Skeletal muscle satellite cell (primary cell): ENCODE results near the gene HS3ST4. TPM values are rescaled to one million over a fixed set of nuclear protein-coding genes. Genes with fewer than 3 reads are reported as not detected.

Experiments used
- H3K27me3 ChIP-seq: 2 replicates; pipeline ENCODE4 v1.7.0; 2013; ENCODE audit warnings: low read length; ENCODE audit not compliant: control insufficient read depth, insufficient read depth
- H3K36me3 ChIP-seq: 2 replicates; pipeline ENCODE4 v1.7.0; 2013; ENCODE audit warnings: mild to moderate bottlenecking, control low read depth, low read length; ENCODE audit not compliant: insufficient read depth
- H3K4me1 ChIP-seq: 2 replicates; pipeline ENCODE4 v1.7.0; 2013; ENCODE audit warnings: low read length; ENCODE audit not compliant: control insufficient read depth, insufficient read depth
- H3K4me2 ChIP-seq: 2 replicates; pipeline ENCODE4 v1.7.0; 2013; ENCODE audit warnings: mild to moderate bottlenecking, low read length
- H3K4me3 ChIP-seq: 2 replicates; pipeline ENCODE4 v1.7.0; 2013; ENCODE audit warnings: low read length
- H3K9ac ChIP-seq: 2 replicates; pipeline ENCODE4 v1.7.0; 2013; ENCODE audit warnings: mild to moderate bottlenecking, low read depth, low read length, moderate library complexity
- H3K9me3 ChIP-seq: replicated peaks from 2 replicates; pipeline ENCODE4 v1.7.0; 2013; ENCODE audit warnings: mild to moderate bottlenecking, control low read depth, low read length
- total RNA-seq: library from RNA; depleted of rRNA; stranded (reverse); fragments of >200 nt; gene quantifications from 2 replicates; pipeline ENCODE4 v1.2.3, GENCODE V29; 2012; rRNA removed

Gene HS3ST4
- not detected in 2 replicates for total RNA-seq

DNA sequence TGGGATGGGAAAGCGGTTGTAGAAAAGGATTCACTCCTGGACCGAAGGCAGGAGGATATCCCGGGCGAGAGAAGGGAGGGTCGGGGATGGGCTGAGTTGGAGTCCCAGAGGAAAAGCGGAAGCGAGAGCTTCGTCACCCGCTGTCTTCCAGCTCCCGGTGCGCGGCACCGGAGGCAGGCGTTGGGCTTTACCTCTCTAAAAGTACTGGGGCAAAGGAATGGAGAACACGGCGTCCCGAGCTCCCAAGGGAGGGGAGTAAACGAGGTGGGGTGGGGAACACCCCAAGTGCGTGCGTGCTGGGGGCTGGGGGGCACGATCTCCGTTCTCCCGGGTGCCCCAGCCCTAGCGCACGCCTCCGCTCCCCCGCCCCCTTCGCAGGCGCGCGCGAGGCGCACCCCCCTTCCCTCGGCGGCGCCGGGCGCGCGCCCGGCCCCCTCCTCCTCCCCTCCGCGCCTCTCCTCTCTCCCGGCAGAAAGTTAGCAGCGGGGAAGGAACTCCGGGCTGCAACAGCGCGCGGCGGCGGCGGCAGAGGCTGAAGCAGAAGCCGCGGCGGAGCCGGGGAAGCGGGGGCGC lies at the start of gene HS3ST4:
Gene HS3ST4, plus strand, starts transcription at position 441 of the 573 bp plus-strand sequence.
- no peak within 1 kb of the TSS for H3K4me2 ChIP-seq
- no peak within 1 kb of the TSS for H3K4me3 ChIP-seq
- H3K9me3 ChIP-seq = no peaks in the 10 kb centered on the region
- H3K9ac ChIP-seq = no peak within 1 kb of the TSS
- no peaks in the 10 kb centered on the region for H3K36me3 ChIP-seq
- peaks cover 32% of the 10 kb centered on the region for H3K27me3 ChIP-seq
- no peaks in the 10 kb centered on the region for H3K4me1 ChIP-seq

DNA sequence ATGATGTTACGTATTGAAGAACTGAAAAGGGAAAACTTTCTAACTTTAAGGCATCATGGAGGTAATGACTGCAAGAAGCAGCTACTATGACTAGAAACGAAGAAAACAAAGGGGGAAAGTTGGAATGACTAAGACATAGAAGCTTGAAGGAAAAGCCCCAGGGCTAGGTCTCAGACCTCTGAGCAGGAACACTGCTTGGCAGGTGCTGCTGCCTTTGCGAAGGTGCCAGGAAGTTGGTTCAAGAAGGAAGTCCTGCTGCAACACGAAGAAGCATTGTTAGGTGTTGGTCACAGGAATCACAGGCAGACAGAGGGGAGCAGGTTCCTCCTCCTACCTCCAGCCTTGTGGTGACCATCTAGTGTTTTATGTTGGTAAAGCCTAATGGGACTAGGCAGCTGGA lies 48.1 kb upstream of the HS3ST4 start:
- no peak overlapping the region for H3K4me3 ChIP-seq
- H3K9me3 ChIP-seq = no peaks in the 10 kb centered on the region
- no peaks in the 10 kb centered on the region for H3K27me3 ChIP-seq
- no peaks in the 10 kb centered on the region for H3K4me1 ChIP-seq
- no peak overlapping the region for H3K9ac ChIP-seq
- H3K4me2 ChIP-seq = no peak overlapping the region
- H3K36me3 ChIP-seq = no peaks in the 10 kb centered on the region

DNA sequence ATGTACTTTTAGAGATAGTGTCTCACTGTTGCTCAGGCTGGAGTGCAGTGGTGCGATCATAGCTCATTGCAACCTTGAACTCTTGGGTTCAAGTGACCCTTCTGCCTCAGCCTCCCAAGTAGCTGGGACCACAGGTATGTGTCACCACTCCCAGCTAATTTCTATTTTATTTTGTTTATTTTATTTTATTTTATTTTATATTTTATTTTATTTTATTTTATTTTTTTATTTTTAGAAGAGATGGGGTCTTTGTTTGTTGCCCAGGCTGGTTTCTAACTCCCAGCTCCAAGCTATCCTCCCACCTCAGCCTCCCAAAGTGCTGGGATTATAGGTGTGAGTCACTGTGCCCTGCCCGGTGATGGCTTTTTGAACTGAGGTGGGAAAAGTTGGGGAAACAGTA lies 35.1 kb upstream of the HS3ST4 start:
- Histone ChIP-seq H3K9ac (no peak overlapping the region), H3K4me2 (no peak overlapping the region), H3K36me3 (no peaks in the 10 kb centered on the region), H3K27me3 (no peaks in the 10 kb centered on the region), H3K4me1 (no peaks in the 10 kb centered on the region), H3K9me3 (peaks cover 5% of the 10 kb centered on the region), H3K4me3 (no peak overlapping the region)

DNA sequence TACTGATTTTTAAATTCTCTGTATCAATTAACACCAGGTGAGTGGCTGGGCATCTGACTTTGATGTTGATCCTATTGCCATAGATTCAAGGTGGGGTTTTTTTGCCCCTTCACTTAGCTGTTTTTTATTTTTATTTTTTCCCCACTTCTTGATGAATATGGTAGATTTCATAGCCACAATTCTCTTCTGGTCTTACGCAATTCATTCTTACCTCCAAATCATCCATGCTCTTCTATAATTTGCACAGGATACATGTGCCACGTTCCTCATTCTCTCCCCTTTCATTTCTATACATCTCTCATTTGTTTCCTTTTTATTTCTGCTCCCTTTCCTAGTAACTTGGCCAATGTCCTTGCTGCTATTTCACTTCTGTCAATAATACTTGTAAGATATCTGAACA lies 14.9 kb upstream of the HS3ST4 start:
- H3K4me3 ChIP-seq = no peak overlapping the region
- H3K9ac ChIP-seq = no peak overlapping the region
- H3K4me2 ChIP-seq = no peak overlapping the region
- H3K4me1 ChIP-seq = no peaks in the 10 kb centered on the region
- no peaks in the 10 kb centered on the region for H3K9me3 ChIP-seq
- no peaks in the 10 kb centered on the region for H3K27me3 ChIP-seq
- H3K36me3 ChIP-seq = no peaks in the 10 kb centered on the region

DNA sequence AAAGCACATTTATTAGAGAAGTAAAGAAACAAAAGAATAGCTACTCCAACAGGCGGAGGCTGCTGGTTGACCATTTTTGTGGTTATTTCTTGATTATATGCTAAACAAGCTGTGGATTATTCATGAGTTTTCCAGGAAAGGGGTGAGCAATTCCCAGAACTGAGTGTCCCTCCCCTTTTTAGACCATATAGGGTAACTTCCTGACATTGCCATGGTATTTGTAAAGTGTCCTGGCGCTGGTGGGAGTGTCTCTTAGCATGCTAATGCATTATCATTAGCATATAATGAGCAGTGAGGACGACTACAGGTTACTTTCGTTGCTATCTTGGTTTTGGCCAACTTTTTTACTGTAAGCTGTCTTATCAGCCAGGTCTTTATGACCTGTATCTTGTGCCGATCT lies 12.2 kb upstream of the HS3ST4 start:
- no peak overlapping the region for H3K4me2 ChIP-seq
- H3K36me3 ChIP-seq = no peaks in the 10 kb centered on the region
- H3K4me3 ChIP-seq = no peak overlapping the region
- no peaks in the 10 kb centered on the region for H3K27me3 ChIP-seq
- no peaks in the 10 kb centered on the region for H3K4me1 ChIP-seq
- no peak overlapping the region for H3K9ac ChIP-seq
- H3K9me3 ChIP-seq = no peaks in the 10 kb centered on the region

DNA sequence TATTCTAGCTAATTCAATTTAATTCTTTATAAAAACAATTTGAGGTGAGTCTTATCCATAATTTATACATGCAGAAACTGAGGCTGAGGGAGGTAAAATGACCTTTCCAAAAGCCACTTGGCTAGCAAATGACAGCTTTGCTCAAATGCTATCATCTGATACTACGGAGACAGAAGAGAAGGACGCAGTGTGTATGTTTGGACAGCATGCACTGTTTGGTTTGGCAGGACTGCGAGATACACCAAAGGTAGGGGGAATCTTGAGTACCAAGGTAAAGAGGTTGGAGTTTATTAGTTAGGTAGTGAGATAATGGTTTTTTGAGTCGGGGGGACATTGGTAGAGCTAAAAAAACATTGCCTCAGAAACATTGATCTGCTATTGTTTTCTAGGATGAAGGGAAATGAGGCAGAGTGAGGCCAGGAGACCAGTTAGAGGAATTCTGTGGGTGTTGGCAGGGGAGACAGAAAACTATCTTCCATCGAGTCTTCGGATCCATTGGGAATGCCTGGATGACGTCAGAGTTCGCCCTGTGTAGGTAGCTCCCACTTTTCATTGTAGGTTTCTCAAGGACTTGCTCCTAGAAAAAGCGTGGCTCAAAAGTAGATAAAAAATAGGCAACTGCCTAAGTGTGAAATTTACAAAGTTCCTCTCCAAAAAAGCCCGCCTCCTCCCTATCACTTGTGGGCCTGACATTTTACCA lies 2.5 kb upstream of the HS3ST4 start:
- no peak overlapping the region for H3K9ac ChIP-seq
- H3K4me1 ChIP-seq = no peaks in the 10 kb centered on the region
- H3K4me3 ChIP-seq = no peak overlapping the region
- no peak overlapping the region for H3K4me2 ChIP-seq
- peaks cover 21% of the 10 kb centered on the region for H3K27me3 ChIP-seq
- H3K36me3 ChIP-seq = no peaks in the 10 kb centered on the region
- no peaks in the 10 kb centered on the region for H3K9me3 ChIP-seq

DNA sequence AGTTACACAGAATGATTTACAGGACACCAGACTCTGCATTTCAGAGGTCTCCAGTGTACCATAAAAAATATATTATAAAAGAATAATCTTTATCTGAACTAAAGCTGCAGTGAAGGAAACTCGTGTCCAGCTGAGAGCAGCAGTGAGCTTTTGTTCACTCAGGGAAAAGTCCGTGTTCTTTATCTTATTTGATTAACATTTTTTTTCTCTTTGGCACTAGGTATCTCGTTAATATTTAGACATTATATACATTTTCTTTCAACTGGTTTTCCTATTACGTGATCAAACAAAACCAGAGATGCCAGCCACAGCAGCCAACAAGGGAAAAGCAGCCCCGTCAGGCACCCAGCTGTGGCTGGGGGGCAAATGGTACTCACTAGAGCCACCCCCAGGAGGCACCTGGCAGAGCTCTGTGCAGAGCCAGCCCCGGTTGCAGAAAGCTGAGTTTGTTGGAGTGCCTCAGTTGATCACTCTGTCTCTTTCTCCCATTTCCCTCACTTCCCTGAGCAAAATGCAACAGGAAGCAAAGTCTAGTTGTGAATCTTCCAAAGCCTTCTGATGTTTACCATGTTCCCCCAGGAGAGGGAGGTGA lies 1.1 kb upstream of the HS3ST4 start:
- H3K4me1 ChIP-seq = no peaks in the 10 kb centered on the region
- H3K27me3 ChIP-seq = peaks cover 32% of the 10 kb centered on the region
- H3K9me3 ChIP-seq = no peaks in the 10 kb centered on the region

DNA sequence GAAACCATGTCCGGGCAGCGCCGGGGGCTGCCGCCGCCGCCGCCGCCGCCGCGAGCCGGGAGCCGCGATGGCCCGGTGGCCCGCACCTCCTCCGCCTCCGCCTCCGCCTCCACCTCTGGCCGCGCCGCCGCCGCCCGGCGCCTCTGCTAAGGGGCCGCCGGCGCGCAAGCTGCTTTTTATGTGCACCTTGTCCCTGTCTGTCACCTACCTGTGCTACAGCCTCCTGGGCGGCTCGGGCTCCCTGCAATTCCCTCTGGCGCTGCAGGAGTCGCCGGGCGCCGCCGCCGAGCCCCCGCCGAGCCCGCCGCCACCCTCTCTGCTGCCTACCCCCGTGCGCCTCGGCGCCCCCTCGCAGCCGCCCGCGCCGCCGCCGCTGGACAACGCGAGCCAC lies 587 bp downstream of the HS3ST4 start:
- H3K4me2 ChIP-seq = no peak overlapping the region
- H3K9me3 ChIP-seq = no peaks in the 10 kb centered on the region
- H3K36me3 ChIP-seq = no peaks in the 10 kb centered on the region
- H3K27me3 ChIP-seq = peaks cover 32% of the 10 kb centered on the region
- no peak overlapping the region for H3K9ac ChIP-seq
- no peak overlapping the region for H3K4me3 ChIP-seq
- no peaks in the 10 kb centered on the region for H3K4me1 ChIP-seq

More for the DNA sequence above, 1.1 kb upstream of the HS3ST4 start:
- Histone ChIP-seq H3K4me2 (no peak overlapping the region), H3K4me3 (no peak overlapping the region), H3K9ac (no peak overlapping the region), H3K36me3 (no peaks in the 10 kb centered on the region)

DNA sequence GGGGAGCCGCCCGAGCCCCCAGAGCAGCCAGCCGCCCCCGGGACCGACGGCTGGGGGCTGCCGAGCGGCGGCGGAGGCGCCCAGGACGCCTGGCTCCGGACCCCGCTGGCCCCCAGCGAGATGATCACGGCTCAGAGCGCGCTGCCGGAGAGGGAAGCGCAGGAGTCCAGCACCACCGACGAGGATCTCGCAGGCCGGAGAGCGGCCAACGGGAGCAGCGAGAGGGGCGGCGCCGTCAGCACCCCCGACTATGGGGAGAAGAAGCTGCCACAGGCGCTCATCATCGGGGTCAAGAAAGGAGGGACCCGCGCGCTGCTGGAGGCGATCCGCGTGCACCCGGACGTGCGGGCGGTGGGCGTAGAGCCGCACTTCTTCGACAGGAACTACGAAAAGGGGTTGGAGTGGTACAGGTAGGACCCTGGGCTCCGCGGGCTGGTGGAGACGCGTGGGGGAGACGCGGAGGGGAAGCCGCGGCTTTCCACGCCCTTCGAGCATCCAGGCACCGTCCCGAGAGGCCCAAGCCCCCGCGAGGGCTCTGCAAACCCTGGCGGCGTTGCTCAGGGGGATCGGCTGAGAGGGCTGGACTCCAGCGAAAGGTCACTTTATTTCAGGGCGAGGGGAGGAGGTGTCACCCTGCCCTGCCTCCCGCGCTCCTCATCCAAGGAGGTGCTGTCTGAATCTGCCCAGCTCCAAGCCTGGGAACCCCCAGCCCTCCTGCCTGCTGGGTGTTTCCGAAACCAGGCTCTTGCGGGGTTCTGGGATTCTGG lies 1.2 kb downstream of the HS3ST4 start:
- Histone ChIP-seq H3K27me3 (peaks cover 32% of the 10 kb centered on the region), H3K4me2 (no peak overlapping the region), H3K36me3 (no peaks in the 10 kb centered on the region), H3K4me1 (no peaks in the 10 kb centered on the region), H3K9ac (no peak overlapping the region), H3K9me3 (no peaks in the 10 kb centered on the region), H3K4me3 (no peak overlapping the region)

DNA sequence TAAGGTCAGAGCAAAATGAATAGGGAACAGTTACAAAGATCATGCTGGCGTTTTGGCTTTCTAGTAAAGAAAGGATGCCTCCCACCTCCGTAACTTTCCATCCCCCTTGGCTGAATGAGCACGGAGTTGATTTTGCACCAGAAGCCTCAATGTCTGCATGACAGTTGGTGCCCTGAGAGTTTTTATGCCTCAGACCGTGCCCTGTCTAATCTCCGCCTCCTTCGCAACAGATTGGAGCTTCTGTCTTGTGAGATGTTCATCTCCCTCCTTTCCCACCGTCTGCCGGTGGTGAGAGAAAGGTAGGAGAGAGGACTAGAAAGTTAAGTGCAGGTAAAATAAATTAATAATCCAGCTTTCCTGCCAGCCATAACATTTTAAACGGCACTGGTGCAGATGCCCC lies 1.9 kb downstream of the HS3ST4 start:
- H3K27me3 ChIP-seq = peaks cover 32% of the 10 kb centered on the region
- H3K4me2 ChIP-seq = no peak overlapping the region
- H3K9me3 ChIP-seq = no peaks in the 10 kb centered on the region
- H3K36me3 ChIP-seq = no peaks in the 10 kb centered on the region
- no peak overlapping the region for H3K9ac ChIP-seq
- H3K4me1 ChIP-seq = no peaks in the 10 kb centered on the region
- no peak overlapping the region for H3K4me3 ChIP-seq

DNA sequence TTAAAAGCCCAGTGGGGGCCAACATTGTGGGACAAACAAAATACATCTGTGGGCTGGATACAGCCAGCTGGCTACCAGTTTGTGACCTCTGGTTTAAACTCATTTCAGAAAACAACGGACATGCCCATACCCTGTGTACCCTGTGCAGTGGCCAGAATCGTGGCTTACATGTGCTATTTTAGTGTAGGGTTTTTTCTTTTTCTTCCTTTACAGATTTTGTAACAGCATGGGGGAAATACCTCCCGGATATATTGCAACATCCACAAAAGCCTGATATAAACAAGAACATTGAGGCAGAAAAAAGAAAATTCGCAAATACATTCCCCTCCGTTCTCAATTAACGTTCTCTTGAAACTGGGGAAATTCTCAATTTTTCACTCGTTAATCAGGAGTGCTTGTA lies 7.3 kb downstream of the HS3ST4 start:
- Histone ChIP-seq H3K9ac (no peak overlapping the region), H3K9me3 (no peaks in the 10 kb centered on the region), H3K4me3 (no peak overlapping the region), H3K27me3 (peaks cover 12% of the 10 kb centered on the region), H3K4me2 (no peak overlapping the region), H3K4me1 (no peaks in the 10 kb centered on the region), H3K36me3 (no peaks in the 10 kb centered on the region)
